Activated CD4-positive, alpha-beta T cell treated with anti-CD3 and anti-CD28 coated beads, Interleukin-2, amount 50 U/mL, for 1 hour (primary cell): ENCODE data around the gene CD48.
"Not testable (repeated sequence)": the region's sequence is repeated elsewhere in the genome, so short reads cannot be mapped to it uniquely, and the experiment has no call there.

Experiments
- DNase-seq: peaks from one replicate; pipeline ENCODE4 v3.0.0-alpha.2; 2020

The CD48 gene

DNA sequence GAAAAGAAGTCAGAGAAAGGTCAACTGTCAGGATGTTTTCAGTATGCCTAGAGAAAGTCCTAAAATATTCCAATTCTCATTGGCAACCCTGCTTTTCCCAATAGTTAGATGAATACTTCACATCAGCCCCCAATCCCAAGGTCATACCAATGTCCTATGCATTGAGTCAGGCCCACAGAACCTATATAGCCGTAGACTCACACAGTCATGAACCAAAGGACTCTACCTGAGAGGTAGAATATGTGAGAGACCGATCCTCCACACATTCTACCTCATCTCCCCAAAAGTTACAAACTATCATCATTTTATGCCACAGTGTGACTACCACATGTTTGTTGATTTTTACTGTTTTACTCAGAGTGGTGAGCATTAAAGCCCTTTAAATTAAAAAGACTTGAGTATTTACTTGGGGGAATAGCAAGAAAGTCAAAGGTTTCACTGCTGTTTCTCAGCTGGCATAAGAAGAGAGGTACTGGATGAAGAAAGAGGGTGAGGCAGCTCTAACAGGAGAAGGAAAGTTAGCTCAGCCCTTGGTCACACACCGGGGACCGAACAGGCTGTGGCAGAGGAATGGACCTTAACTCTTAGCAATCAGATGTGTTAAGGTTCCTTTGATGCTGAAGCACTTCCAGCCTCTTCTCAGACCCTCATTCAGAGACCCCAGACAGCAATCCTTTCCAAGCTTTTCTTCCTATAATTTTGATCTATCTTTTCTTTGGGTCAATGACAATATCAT lies 937 bp downstream of the CD48 start:
- no peak for DNase-seq

GRCh38 chr1:160709715-160710114 lies 1.9 kb downstream of the CD48 start:
- no peak for DNase-seq

GRCh38 chr1:160708801-160709200 lies 2.8 kb downstream of the CD48 start:
- DNase-seq, result peak; percentile 18

GRCh38 chr1:160708118-160708517 lies 3.5 kb downstream of the CD48 start:
- DNase-seq, result no peak

DNA sequence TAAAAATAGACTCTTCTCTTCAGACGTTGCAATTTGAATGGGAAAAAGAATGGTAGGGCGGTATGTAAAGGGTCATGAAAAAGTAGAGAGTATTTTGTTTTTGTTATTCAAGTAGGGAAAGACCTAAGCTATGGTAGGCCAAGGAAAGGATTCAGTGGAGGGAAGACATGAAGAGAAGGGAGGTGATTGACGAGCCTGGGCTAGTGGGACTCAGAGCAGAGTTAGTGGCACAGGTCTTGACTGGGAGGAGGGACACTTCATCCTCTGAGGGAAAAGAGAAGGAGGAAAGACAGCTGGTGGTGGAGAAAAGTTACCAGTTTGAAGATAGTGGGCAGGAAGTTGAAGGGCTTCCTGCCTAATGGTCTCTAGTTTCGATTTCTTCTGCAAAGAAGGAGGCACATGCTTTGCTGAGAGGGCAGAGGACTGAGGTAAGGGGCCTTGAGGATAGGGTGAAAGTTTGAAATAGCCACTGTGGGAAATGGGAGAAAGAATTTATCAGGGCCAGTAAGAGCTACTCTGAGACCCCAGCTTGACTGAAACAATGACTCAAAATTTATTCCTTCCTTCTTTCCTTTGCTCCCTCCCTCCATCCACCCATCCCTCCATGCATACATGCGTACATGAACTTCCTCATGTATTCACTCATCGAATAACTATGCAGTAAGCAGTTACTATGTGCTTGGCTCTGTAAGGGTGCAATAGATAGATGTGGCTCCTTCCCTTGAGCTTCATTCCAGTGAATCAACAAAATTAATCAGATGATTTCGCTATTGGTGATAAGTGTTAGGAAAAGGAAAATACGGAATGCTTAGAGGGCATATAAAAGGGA lies 4.2 kb downstream of the CD48 start:
- no peak for DNase-seq

DNA sequence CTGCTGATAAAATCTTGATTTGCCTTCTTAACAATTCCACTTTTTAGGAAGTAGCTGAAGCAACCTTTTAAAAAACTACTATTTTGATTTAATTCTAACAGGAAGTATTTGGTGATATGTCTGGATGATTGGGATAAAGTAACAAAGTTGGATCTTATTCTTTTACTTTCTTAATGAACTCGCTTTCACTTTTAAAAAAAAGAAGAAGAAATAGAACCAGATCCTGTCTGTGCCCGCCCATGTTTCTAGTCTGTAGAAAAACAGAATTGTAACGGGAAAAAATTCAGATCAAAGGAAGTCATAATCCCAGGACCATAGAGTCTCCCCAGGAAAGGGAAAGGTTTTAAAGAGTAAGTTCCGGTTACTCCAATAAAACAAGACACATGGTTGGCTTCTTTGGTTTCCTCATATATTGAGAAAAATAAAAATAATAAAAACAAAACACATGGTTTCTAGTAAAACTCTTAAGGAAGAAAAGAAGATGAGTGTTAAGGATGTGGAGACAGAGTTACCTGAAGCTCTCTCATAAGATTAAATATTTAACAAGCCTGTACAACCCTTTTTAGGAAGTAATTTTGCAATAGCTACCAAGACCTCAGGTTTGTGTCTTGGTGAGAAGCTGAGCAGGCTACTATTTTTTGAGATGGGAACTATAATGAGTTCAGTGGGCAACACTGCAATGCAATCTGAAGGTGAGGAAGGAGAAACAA lies 4.9 kb downstream of the CD48 start:
- no peak for DNase-seq

DNA sequence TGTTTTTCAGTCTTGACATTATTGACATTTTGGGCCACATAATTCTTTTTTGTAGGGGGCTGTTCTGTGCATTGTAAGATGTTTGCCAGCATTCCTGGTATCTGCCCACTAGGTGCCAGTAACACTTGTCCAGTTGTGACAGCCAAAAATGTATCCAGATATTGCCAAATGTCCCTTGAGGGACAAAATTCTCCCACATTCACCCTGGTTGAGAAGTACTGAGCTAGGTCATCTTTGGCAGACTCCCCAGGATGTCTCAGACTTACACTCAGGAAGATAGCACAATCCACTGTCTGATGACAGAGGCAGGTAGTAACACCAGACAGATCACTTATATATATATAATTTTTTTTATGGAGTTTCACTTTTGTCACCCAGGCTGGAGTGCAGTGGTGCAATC lies 5.9 kb downstream of the CD48 start:
- DNase-seq, result no peak

GRCh38 chr1:160705212-160705621 lies 6.4 kb downstream of the CD48 start:
- not testable (repeated sequence) for DNase-seq

GRCh38 chr1:160704250-160704649 lies 7.4 kb downstream of the CD48 start:
- DNase-seq, result no peak

DNA sequence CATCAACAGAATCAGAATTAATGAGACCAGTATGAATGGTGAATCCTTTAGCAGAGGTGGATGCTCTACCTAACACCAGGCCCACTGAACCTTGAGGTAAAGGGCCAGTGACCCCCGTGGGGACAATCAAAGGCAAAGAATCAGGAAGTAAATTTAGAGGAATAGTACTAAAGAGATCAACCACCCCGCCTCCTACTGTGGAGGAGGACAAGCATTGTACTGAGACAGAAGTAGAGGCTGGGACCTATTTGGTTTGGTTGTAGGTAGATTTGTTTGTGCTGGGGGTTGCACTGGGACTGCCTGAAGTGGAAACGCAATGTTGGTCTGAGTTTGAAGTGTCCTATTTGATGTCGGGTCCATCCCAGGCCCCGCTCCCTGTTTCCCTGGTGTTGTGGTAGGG lies 9.5 kb downstream of the CD48 start:
- no peak for DNase-seq

DNA sequence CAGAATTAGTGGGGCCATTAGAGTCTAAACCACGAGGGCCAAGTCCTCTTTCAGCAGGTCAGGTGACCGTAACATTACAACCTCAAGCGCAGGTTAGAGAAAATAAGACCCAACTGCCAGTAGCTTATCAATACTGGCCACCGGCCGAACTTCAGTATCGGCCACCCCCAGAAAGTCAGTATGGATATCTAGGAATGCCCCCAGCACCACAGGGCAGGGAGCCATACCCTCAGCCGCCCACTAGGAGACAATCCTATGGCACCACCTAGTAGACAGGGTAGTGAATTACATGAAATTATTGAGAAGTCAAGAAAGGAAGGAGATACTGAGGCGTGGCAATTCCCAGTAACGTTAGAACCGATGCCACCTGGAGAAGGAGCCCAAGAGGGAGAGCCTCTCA lies 19.2 kb downstream of the CD48 start:
- DNase-seq, result not testable (repeated sequence)

DNA sequence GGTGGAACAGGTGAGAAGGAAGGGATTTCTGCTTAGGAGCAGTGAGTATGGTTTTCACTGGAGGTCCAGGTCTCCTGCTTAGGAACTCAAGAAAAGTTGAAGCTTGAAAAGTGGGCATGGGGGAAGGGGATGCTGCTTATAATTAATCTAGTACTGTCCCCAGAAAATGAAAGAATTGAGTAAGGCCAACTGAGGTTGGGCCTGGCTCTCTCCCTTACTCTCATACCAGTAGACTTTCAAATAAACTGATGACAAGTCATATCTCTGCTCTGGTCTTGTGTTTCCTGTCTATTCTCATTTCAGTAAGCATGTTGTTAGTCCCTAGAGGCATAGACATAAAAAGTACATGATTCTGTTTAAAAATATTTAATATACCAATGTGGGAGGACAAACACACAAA lies 26.4 kb downstream of the CD48 start:
- DNase-seq, result no peak

GRCh38 chr1:160682983-160683865 lies 28.4 kb downstream of the CD48 start:
- DNase-seq, result no peak

- no peak for DNase-seq
These were observed 29.8 kb downstream of the CD48 start for GRCh38 chr1:160681891-160682140.

DNA sequence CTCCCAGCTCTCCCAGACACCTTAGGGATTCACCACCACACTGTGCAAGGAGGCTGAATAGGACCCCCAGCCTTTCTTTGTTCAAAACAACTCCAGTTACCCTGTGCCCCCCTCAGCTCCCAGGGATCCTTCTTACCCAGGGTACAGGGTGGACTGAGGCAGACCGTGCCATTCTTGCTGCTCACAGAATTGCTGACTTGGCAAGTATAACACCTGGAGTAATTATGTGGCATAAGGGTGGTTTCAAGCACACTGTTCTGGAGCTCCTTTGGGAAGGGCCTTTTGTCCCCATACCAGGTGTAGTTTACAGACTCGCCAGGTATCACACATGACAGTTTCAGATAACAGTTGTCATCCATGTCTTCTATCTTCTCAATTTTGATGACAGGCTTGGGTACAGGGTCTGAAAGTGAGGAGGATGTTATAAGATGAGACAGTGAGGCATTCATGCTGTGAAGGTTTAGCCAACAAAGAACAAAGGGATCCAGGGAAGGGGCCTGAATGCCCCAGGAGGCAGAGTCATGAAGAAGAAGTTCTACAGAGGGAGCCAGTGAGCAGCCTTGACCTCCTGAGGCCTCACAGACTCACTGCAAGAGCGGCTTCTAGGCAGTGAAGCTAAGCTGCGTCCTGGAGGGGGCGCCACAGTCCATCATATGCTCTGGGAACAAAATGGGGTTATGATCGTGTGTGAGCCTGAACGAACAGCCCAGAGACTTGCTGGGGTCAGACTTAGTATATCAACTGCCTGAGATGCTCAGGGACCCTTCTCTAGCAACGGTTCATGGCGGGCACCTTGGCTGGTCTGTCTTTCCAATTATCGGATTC lies 30.3 kb downstream of the CD48 start:
- DNase-seq, result peak; percentile 92

DNA sequence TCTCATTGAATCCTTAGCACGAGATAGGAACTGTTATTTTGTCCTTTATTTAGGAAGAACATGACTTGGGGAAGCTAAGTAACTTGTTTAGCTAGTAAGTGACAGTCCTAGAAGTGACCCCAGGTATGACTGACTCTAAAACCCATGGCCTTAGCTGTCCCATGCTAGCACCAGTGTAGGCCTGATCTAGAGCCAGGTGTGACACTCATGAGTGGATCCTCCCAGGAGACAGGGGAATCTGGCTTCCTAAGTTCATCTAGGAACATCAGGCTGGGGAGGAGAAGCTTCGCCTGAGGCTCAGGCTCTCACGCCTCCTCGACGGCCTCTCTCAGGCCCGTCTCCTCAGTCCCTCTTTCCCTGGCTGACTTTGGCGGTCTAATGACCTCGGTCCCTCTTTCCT lies 31.2 kb downstream of the CD48 start:
- no peak for DNase-seq

DNA sequence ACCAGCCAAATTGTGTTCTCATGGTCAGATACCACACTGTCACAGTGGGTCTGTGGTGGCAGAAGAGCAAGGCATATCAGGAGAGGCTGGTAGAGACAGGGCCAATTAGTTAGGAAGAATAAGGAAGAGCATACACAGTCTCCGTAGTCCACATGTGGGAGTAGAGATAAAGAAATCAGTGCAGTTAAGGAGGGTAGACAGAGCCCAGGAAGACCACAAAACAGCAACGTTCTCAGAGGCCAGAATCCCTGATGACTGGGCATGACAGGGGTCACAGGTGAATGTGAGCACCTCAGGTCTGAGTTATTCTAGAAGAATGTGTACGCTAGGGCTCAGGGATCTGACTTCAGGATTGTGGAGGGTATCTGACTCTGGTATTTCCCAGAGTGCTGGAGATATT lies 31.7 kb downstream of the CD48 start:
- DNase-seq, result no peak

DNA sequence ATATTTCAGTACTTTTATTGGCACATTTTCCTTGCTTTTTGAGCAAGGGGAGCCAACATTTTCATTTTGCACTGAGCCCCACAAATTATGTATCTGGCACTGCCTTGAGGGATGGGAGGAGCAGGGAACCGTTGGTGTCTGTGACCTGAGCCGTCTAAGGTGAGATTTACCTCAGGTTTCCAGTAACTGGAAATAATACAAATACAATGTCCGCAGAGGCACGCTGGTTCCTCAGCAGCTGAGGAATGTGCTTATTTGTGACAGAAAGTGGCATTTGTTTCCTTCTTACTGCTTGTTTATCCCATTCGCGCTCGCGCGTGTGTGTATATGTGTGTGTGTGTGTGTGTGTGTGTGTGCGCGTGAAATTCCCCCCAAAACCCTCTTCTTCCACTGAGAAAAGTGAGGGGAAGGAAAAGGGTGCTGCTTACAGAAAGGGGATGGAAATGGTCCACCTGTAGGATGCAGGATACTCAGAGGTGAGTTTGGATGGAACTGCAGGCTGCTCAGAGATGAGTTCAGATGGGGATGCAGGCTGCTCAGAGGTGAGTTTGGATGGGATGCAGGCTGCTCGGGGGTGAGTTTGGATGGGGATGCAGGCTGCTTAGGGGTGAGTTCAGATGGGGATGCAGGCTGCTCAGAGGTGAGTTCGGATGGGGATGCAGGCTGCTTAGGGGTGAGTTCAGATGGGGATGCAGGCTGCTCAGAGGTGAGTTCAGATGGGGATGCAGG lies 34.6 kb downstream of the CD48 start:
- DNase-seq, result no peak

GRCh38 chr1:160675641-160676410 lies 35.8 kb downstream of the CD48 start:
- DNase-seq, result peak; percentile 74

DNA sequence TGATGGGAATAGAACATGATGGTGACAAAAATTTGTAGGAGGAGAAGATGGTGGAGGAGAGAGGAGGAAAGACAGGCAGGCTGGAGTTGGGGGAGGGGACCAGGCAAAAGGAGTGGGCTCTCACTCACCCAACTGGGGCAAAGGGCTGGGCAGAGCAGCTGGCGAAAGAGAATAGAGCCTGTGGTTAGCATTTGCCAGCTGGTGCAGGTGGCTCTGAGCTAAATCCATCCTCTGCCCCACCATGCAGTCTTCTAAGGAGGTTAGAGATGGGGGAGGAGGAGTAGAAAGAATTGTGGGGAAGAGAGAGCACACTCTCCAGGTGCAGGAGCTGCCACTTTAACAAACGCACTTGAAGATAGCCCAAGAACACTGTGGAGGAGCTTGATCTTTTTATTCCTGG lies 37.2 kb downstream of the CD48 start:
- DNase-seq, result no peak
